Mammary epithelial cell (primary cell): ENCODE data around the gene RELN.

Source experiments
- CTCF ChIP-seq, 2 donors: IDR thresholded peaks in 1 of 2; conservative IDR thresholded peaks in 1 of 2; 2 replicates each; pipeline ENCODE4 v1.5.1; 2011 to 2012; ENCODE audit warnings: inconsistent platforms in 2 of 2, low read length in 2 of 2, mild to moderate bottlenecking in 2 of 2, control low read depth in 1 of 2, low read depth in 1 of 2; ENCODE audit not compliant: insufficient read depth in 1 of 2; ENCODE audit errors: extremely low read depth in 1 of 2
- EZH2 ChIP-seq: IDR thresholded peaks from 2 replicates; pipeline ENCODE4 v1.6.1; 2012; ENCODE audit warnings: low read length, inconsistent platforms, borderline replicate concordance

- TF ChIP-seq CTCF (conservative IDR thresholded peaks at IDR 0.05 in 1 of 2, IDR thresholded peaks at IDR 0.05 in 1 of 2; ENCODE audit: extremely low read depth in 1 of 2, insufficient read depth in 1 of 2, low read depth in 1 of 2, low read length in 2 of 2): no peak
- no peak for TF ChIP-seq EZH2
Measured at GRCh38 chr7:103686064-103686463, 303.4 kb downstream of the RELN start.
